Activated CD8-positive, alpha-beta memory T cell treated with anti-CD3 and anti-CD28 coated beads for 36 hours (primary cell): Measurements from ENCODE around the gene ODR4. TPM values are rescaled to one million over a fixed set of nuclear protein-coding genes. Genes with fewer than 3 reads are reported as not detected.
"Not testable (repeated sequence)": the region's sequence is repeated elsewhere in the genome, so short reads cannot be mapped to it uniquely, and the experiment has no call there.

Experiments used
- CTCF ChIA-PET: fragments of 350-600 bp; sonication (Branson Sonifier 250); formaldehyde crosslinking; loops from one replicate; lab custom pipeline; 2021; ENCODE audit warnings: antibody characterized with exemption; lab: Charles Lee
- POLR2A ChIA-PET: fragments of 350-600 bp; sonication (Branson Sonifier 250); formaldehyde crosslinking; loops from one replicate; lab custom pipeline; 2021; ENCODE audit warnings: antibody characterized with exemption; lab: Charles Lee
- total RNA-seq, 2 experiments: library from RNA; stranded (reverse); gene quantifications; one replicate each; pipeline ENCODE4 v1.2.3, GENCODE V29; 2021

The ODR4 gene
- total RNA-seq = 10 to 100 TPM; 14.7 to 14.8 TPM

DNA sequence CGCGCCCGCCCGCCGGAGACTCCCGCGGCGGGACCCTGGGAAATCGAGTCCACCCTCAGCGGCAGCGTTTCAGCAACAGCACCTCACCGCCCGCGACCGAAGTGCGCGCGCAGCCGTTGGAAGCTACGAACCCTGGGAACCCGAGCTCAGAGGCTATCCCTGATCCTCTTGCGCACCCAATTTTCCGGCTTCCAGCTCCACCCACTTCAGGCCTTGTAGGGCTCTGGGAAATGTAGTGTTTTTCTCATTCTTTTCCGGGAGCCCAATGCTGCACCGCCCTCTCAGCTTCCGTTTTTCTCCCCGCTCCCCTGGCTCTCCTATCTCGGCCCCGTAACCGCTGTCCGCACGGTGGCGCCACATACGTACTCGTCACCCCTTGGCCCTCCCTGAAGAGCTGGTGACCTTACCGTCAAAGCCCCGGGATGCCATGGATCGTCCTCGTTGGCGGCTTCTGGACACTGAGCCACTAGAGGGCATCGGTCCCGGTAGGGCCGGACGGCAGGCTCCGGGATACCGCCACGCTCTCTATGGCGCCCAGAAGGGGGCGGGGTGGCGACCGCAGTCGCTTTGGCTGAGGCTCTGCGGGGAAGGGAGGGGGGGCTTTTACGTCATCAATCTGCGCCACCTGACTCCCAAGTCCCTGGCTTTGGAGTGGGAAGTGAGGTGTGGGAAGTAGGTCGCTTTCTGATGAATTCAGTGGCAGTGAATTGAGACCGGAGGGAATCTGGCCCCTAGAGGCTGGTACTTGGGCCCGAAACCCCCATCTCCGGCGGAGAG, at the start of gene ODR4, which contains the start of gene TPR:
Gene ODR4, plus strand, starts transcription at position 687 of the 777 bp plus-strand sequence. CDS start 3,948 bp downstream, outside the sequence.
Gene TPR, minus strand, starts transcription at position 102 of the 777 bp plus-strand sequence. CDS start 225 bp downstream, outside the sequence.
- POLR2A ChIA-PET = interaction anchor here (0.7 to 1.1 kb wide), 2 partner anchors 11 to 109 kb away, joined by 3 to 4 read pairs; no protein-coding TSS in a partner anchor
- CTCF ChIA-PET = interaction anchor here (0.6 to 1.2 kb wide), 6 partner anchors 10 to 45 kb away, joined by 3 to 7 read pairs (median 4); no protein-coding TSS in a partner anchor

DNA sequence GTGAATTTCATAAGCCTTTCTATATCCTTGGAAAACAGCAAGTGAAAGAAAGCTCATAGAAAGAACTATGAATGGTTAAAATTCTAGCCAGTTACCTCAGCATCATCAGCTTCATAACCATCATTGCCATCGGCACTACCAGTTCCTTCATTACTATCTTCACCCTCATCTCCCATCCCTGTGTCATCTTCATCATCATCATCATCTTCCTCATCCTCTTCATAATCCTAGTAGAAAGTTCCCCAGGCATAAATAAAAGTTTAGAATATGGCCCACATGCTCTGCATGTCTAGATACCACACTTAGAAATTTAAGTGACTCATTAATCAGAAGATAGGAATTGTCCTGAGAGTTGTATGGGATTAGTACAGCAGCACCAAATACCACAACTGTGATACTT, 49.6 kb upstream of the ODR4 start:
- CTCF ChIA-PET = interaction anchor here (0.7 kb wide), 1 partner anchor 29 kb away, joined by 3 read pairs; no protein-coding TSS in a partner anchor
- POLR2A ChIA-PET = no interaction called here

DNA sequence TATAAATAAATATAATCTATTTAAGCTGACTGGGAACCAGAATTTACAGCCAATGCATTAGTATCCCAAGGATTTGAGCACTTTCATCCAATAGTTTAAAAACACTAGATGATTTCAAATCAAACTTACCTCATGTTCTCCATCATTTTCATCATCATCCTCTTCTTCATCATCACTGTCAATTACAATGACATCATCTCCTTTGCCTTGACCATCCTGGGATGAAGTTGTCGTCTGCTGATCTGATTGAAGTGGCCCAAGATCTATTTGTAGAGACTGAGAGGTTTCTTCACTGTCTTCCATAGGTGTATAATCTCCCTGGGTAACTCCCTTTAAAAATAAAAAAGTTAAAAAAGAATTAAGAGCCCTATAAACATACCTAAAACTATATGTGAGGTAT, 48.3 kb upstream of the ODR4 start:
- CTCF ChIA-PET = no interaction called here
- POLR2A ChIA-PET = no interaction called here

DNA sequence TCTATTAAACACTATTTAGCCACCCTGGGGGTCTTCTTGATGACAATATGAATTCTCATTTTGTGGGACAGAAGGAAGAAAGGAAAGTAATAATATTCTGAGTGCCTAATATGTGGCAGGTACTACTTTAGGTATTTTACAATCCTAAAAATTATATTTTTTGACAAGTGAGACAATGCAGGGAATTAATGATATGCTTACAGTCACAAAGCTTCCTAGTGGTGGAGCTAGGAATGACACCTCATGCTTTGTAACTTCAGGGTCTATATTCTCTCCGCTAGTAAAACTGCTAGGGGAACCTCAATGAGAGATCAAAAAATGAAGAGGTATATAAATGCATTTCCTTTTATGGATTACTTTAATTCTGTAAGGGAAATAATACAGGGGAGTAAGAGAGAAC, 44.9 kb upstream of the ODR4 start:
- ChIA-PET POLR2A (no interaction called here), CTCF (no interaction called here)

GRCh38 chr1:186337554-186337953, 38.1 kb upstream of the ODR4 start:
- POLR2A ChIA-PET = no interaction called here
- CTCF ChIA-PET = no interaction called here

- POLR2A ChIA-PET = no interaction called here
- CTCF ChIA-PET = no interaction called here
These were observed 34.9 kb upstream of the ODR4 start for GRCh38 chr1:186340772-186341171.

DNA sequence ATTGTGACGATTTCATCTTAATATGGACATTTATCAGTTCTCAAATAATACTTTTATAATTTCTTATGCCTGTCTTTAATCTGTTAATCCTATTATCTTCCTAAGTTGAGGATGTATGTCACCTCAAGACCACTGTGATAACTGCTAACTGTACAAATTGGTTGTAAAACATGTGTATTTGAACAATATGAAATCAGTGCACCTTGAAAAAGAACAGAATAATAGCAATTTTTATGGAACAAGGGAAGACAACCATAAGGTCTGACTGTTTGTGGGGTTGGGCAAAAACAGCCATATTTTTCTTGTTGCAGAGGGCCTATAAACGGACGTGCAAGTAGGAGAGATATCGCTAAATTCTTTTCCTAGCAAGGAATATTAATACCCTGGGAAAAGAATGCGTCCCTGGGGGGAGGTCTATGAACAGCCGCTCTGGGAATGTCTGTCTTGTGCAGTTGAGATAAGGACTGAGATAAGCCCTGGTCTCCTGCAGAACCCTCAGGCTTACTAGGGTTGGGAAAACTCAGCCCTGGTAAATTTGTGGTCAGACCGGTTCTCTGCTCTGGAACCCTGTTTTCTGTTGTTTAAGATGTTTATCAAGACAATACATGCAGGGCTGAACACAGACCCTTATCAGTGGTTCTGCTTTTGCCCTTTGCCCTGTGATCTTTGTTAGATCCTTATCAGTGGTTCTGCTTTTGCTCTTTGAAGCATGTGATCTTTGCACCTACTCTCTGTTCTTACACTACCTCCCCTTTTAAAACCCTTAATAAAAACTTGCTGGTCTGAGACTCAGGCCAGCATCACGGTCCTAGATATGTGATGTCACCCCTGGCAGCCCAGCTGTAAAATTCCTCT, 27.6 kb upstream of the ODR4 start:
- POLR2A ChIA-PET, CTCF ChIA-PET: not testable (repeated sequence)

DNA sequence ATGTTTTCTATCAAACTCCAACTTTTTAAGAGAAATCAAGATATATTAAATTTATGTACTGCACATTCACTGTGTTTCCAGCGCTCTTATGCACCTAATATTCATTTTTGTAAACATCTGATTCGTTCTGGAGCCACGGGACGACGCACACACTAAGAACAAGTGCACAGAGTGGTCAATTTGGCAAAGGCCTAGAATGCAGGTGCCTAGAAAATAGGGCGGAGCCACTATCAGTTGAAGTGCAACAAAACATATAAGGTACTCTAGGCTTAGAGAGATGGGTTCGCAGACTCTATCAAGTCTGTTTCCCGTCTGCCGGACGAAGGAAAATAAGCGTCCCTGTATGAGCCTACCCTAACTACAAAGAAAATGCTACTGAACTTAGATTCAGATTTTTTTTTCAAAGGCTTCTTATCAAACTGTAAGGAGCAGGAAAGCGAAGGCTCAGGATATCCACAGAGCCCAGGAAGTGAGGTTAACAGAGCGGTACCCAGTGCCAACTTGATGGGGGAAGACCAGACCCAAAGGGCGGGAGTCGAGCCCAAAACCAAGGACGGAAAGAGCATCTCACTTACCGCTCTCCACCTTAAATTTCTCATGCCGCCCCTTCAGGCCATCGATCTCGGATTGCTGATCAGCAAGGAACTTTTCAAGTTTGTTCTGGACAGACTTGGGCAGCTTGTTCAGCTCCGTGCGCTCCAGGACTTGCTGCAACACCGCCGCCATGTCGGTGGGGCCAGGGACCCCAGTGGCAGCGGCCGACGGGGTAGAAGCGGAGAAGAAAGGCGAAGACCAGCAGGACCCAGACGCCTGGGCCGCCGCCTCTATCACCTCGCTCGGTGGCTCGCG, 1.1 kb upstream of the ODR4 start:
- ChIA-PET POLR2A (interaction anchor here (0.7 to 1.1 kb wide), 2 partner anchors 11 to 110 kb away, joined by 3 to 4 read pairs; no protein-coding TSS in a partner anchor), CTCF (interaction anchor here (0.6 to 1.2 kb wide), 6 partner anchors 10 to 46 kb away, joined by 3 to 7 read pairs (median 4); no protein-coding TSS in a partner anchor)

- CTCF ChIA-PET = interaction anchor here (1.1 to 1.2 kb wide), 4 partner anchors 11 to 45 kb away, joined by 3 to 7 read pairs (median 5); no protein-coding TSS in a partner anchor
- POLR2A ChIA-PET = interaction anchor here (1.1 kb wide), 1 partner anchor 10 kb away, joined by 4 read pairs; no protein-coding TSS in a partner anchor
These were observed 286 bp downstream of the ODR4 start for GRCh38 chr1:186375929-186376319.

GRCh38 chr1:186386725-186387383, 11.2 kb downstream of the ODR4 start:
- ChIA-PET CTCF (no interaction called here), POLR2A (interaction anchor here (1.5 kb wide), 1 partner anchor 12 kb away, joined by 4 read pairs; the partner anchor contains the start of genes ODR4 and TPR)

DNA sequence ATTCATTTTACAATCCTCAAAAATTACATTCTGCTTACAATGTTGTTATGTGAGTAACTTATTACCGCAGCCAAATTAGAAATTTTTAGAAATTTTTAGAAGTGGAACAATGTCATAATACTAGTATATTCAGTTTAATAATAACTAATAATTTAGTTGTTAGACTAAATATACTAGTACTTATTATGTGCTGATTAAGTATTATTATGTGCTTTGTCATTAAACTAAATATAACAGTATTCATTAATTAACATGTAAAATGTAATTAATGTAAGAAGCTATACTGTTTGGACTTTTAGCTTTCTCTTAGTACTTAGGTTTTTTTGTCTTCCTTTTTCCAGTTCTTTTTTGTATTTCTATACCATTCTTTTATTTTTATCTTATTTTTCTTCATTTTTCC, 15.3 kb downstream of the ODR4 start:
- ChIA-PET POLR2A (no interaction called here), CTCF (no interaction called here)

DNA sequence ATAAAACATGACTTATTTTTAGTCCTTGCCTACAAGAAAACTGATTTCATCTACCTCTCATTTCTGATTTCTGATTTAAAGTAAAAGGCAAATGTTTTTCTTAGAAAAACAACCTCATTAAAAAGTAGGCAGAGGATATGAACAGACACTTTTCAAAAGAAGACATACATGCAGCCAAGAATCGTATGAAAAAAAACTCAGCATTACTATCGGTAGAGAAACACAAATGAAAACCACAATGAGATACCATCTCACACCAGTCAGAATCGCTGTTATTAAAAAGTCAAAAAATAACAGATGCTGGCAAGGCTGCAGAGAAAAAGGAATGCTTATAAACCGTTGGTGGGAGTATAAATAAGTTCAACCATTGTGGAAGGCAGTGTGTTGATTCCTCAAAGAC, 16.2 kb downstream of the ODR4 start:
- CTCF ChIA-PET = no interaction called here
- POLR2A ChIA-PET = no interaction called here

GRCh38 chr1:186392711-186393110, 17.1 kb downstream of the ODR4 start:
- POLR2A ChIA-PET = not testable (repeated sequence)
- CTCF ChIA-PET = interaction anchor here (0.6 kb wide), 1 partner anchor 228 kb away, joined by 4 read pairs; no protein-coding TSS in a partner anchor

GRCh38 chr1:186401446-186401845, 25.8 kb downstream of the ODR4 start:
- CTCF ChIA-PET, POLR2A ChIA-PET: not testable (repeated sequence)

DNA sequence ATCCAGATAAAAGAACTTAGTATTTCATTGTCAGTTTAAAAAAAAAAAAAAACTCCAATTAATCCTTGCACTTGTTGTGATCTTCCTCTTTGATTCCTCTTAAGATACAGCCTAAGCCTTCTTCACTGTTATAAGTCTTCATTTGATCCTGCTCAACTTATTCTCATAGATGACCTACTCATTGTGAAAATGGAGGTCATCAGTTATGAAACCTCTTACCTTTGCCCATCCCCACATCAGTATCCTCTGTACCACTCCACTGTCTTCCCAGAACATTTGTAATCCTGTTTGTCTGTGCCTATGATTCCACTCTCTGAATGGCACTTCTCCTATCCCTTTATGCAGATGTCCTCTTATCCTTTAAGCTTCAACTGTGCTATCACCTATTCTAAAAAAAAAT, 28.0 kb downstream of the ODR4 start:
- ChIA-PET CTCF (no interaction called here), POLR2A (no interaction called here)

GRCh38 chr1:186404454-186405051, 28.9 kb downstream of the ODR4 start:
- CTCF ChIA-PET = interaction anchor here (0.7 to 1.8 kb wide), 2 partner anchors 30 to 582 kb away, joined by 3 to 4 read pairs; partner anchors contain the start of gene TPR
- POLR2A ChIA-PET = no interaction called here

- CTCF ChIA-PET = no interaction called here
- POLR2A ChIA-PET = no interaction called here
These were observed 33.5 kb downstream of the ODR4 start for GRCh38 chr1:186409091-186409490.

DNA sequence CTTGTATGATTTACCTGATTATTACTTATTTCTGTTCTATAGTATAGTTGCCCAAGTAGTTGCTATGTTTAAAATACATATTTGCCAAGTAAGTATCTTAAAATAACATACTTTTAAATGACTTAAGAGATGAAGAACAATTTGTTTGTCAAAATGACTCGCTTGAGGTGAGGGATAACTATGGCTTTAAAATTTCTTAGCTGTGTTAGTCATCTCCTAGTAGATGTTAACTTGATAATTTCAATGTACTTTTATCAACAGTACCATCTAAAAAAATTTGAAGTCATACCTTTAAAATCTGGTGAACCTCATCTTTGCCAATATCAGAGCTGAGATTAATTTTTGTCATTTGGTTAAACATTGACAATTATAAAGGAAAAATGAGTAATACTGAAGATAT, 37.7 kb downstream of the ODR4 start:
- POLR2A ChIA-PET = no interaction called here
- CTCF ChIA-PET = no interaction called here
